Fibroblast of the aortic adventitia (primary cell): Measurements from ENCODE around the gene TRIAP1. TPM values are rescaled to one million over a fixed set of nuclear protein-coding genes. Genes with fewer than 3 reads are reported as not detected.

Experiments
- DNase-seq: peaks from one replicate; pipeline ENCODE4 v3.0.0-alpha.2; 2010; ENCODE audit warnings: low read depth
- H3K4me3 ChIP-seq: 2 replicates; pipeline ENCODE4 v1.5.1; 2011; ENCODE audit warnings: low read depth, mild to moderate bottlenecking, control low read depth, low read length, moderate library complexity
- total RNA-seq: library from RNA; depleted of rRNA; stranded (reverse); fragments of >200 nt; gene quantifications from 2 replicates; pipeline ENCODE4 v1.2.3, GENCODE V29; 2012; ENCODE audit warnings: low replicate concordance
- TF ChIP-seq, protein P1 (sequence below): IDR thresholded peaks from 2 replicates; pipeline ENCODE4 v1.5.1; 2011; ENCODE audit warnings: mild to moderate bottlenecking, low read length, control low read depth, inconsistent platforms; ENCODE audit not compliant: insufficient read depth

The TRIAP1 gene
- total RNA-seq, 1 donor = 39.0 TPM

GRCh38 chr12:120402217-120402616 lies 44.0 kb downstream of the TRIAP1 start:
- H3K4me3 ChIP-seq = no peak overlapping the region
- TF ChIP-seq, protein P1, sequence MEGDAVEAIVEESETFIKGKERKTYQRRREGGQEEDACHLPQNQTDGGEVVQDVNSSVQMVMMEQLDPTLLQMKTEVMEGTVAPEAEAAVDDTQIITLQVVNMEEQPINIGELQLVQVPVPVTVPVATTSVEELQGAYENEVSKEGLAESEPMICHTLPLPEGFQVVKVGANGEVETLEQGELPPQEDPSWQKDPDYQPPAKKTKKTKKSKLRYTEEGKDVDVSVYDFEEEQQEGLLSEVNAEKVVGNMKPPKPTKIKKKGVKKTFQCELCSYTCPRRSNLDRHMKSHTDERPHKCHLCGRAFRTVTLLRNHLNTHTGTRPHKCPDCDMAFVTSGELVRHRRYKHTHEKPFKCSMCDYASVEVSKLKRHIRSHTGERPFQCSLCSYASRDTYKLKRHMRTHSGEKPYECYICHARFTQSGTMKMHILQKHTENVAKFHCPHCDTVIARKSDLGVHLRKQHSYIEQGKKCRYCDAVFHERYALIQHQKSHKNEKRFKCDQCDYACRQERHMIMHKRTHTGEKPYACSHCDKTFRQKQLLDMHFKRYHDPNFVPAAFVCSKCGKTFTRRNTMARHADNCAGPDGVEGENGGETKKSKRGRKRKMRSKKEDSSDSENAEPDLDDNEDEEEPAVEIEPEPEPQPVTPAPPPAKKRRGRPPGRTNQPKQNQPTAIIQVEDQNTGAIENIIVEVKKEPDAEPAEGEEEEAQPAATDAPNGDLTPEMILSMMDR = no peak
- no peak for DNase-seq

GRCh38 chr12:120399531-120399930 lies 46.7 kb downstream of the TRIAP1 start:
- H3K4me3 ChIP-seq = no peak overlapping the region
- peak; percentile 43 for DNase-seq
- TF ChIP-seq, protein P1 = no peak

GRCh38 chr12:120397824-120398540 lies 48.2 kb downstream of the TRIAP1 start:
- no peak for DNase-seq
- no peak overlapping the region for H3K4me3 ChIP-seq
- TF ChIP-seq, protein P1 = no peak

DNA sequence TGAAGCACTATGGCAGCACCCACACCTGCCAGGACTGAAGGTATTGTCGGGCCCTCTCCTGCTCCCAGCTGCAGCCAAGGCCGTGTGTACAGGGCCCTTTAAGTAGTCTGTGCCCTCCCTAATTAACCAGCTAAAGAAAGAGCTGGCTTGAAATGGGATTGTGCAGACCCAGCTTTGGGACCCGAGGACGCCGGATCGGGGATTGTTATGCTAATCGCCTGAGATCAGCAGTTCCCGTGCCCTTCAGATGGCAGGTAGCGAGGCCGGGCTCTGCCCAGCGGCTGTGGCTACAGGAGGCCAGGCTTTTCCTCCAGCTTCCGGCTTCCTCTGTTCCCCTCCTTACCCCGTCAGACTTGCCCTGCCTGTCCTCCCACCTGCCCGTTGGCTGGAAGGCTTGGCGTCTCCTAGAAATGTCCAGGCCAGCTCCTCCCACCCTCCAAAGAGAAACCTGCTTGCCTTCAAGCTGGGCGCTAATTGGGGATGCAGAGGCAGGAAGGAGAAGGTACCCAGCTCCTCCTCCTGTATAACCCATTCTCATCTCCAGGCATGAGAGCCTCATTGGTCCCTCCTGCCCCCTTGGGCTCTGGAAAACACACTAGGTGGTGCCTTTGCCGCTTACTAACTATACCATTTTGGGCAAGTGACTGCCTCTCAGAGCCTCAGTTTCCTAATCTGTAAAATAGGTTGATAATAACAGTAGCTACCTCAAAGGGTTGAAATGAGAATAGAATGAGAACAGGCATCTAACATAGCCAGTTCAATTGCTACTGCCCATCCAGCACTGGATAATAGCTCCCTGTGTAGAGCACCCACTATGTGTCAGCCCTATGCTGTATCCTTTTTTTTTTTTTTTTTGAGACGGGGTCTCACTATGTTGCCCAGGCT lies 51.5 kb downstream of the TRIAP1 start:
- TF ChIP-seq, protein P1 = no peak
- DNase-seq = no peak
- H3K4me3 ChIP-seq = no peak overlapping the region

Other genes starting within 250 kb of the TRIAP1 start
- 1,185 and 3,518 TPM in 2 replicates for gene RPLP0, start 245.3 kb downstream of the TRIAP1 start, total RNA-seq
- gene PXN, start 180.7 kb downstream of the TRIAP1 start, total RNA-seq = 66.1 and 68.3 TPM in 2 replicates
- under 0.01 TPM in 2 replicates for gene RNU4-2, start 154.5 kb downstream of the TRIAP1 start, total RNA-seq
- under 0.01 TPM in 2 replicates for gene RNU4-1, start 153.1 kb downstream of the TRIAP1 start, total RNA-seq
- 0.90 and 3.6 TPM in 2 replicates for gene SIRT4, start 144.1 kb downstream of the TRIAP1 start, total RNA-seq
- not detected in 2 replicates for gene PLA2G1B, start 118.6 kb downstream of the TRIAP1 start, total RNA-seq
- not detected in 2 replicates for gene MSI1, start 77.2 kb downstream of the TRIAP1 start, total RNA-seq
- gene COX6A1, start 8.3 kb downstream of the TRIAP1 start, total RNA-seq = 138 and 366 TPM in 2 replicates
- gene GATC, start 60 bp upstream of the TRIAP1 start, total RNA-seq = 16.1 and 20.5 TPM in 2 replicates
- 87.3 and 104 TPM in 2 replicates for gene SRSF9, start 23.4 kb upstream of the TRIAP1 start, total RNA-seq
- 93.5 and 453 TPM in 2 replicates for gene DYNLL1, start 49.7 kb upstream of the TRIAP1 start, total RNA-seq
- 26.1 and 29.6 TPM in 2 replicates for gene COQ5, start 82.8 kb upstream of the TRIAP1 start, total RNA-seq
- gene RNF10, start 88.0 kb upstream of the TRIAP1 start, total RNA-seq = 96.7 and 125 TPM in 2 replicates
- 17.5 and 31.3 TPM in 2 replicates for gene POP5, start 135.0 kb upstream of the TRIAP1 start, total RNA-seq
- gene CABP1, start 194.2 kb upstream of the TRIAP1 start, total RNA-seq = 0.54 TPM in 1 of 2 replicates, not detected in the other
- gene MLEC, start 240.8 kb upstream of the TRIAP1 start, total RNA-seq = 77.1 and 135 TPM in 2 replicates